Gastrocnemius medialis (tissue), 4 donors: ENCODE data around the gene ESM1.

Experiments
- CTCF ChIP-seq, 5 experiments: fragments of 450-650 bp in 3 of 5; fragments of 200-600 bp in 2 of 5; sonication (generic) in 2 of 5; IDR thresholded peaks in 4 of 5; conservative IDR thresholded peaks in 1 of 5; 1 replicate in 4 of 5; 2 replicates in 1 of 5; pipeline ENCODE4 v1.5.1; 2016 to 2019; ENCODE audit warnings: antibody characterized with exemption in 5 of 5, mild to moderate bottlenecking in 3 of 5, moderate library complexity in 3 of 5
- POLR2A ChIP-seq, 2 donors: fragments of 450-650 bp; IDR thresholded peaks; one replicate each; pipeline ENCODE4 v1.6.1; 2017; ENCODE audit warnings: antibody characterized with exemption in 2 of 2, mild to moderate bottlenecking in 2 of 2, moderate library complexity in 2 of 2

DNA sequence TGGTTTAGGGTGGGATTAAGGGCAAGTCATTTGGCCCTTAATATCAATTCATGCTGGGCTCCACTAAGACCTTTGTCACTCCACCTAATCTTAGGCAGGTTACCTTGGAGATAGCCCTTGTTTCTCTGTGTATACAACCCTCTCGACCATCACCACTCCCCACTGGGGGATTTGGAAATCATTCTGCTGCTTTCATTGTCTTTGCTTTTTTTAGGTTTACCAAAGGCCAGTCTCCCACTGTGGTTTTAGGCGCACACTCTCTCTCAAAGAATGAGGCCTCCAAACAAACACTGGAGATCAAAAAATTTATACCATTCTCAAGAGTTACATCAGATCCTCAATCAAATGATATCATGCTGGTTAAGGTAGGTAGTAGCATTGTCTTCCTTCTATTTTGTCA, 44.8 kb upstream of the ESM1 start:
- TF ChIP-seq CTCF (IDR thresholded peaks at IDR 0.05 in 4 of 5, conservative IDR thresholded peaks at IDR 0.05 in 1 of 5) (no peak), POLR2A (IDR thresholded peaks at IDR 0.05) (no peak)
